ENCODE measurements around the gene POLN.
"Not testable (repeated sequence)": the region's sequence is repeated elsewhere in the genome, so short reads cannot be mapped to it uniquely, and the experiment has no call there.

Gene POLN

GRCh38 chr4:2177443-2178093, 64.4 kb downstream of the POLN start:
- H3K27ac ChIP-seq: no peak overlapping the region
- H3K4me3 ChIP-seq: no peak overlapping the region

GRCh38 chr4:2175990-2176698, 65.8 kb downstream of the POLN start:
- no peak overlapping the region for H3K27ac ChIP-seq
- H3K4me3 ChIP-seq: no peak overlapping the region

- H3K27ac ChIP-seq: no peak overlapping the region
These were observed 67.9 kb downstream of the POLN start for GRCh38 chr4:2174061-2174460.

GRCh38 chr4:2172627-2173231, 69.2 kb downstream of the POLN start:
- Histone ChIP-seq H3K27ac (no peak overlapping the region), H3K4me3 (no peak overlapping the region)

More at GRCh38 chr4:2174061-2174460, 67.9 kb downstream of the POLN start:
- H3K4me3 ChIP-seq: no peak overlapping the region

GRCh38 chr4:2172161-2172560, 69.8 kb downstream of the POLN start:
- H3K4me3 ChIP-seq: no peak overlapping the region
- no peak overlapping the region for H3K27ac ChIP-seq

- H3K27ac ChIP-seq: no peak overlapping the region
- no peak overlapping the region for H3K4me3 ChIP-seq
These were observed 73.2 kb downstream of the POLN start for GRCh38 chr4:2168469-2169319.

GRCh38 chr4:2166253-2166652, 75.7 kb downstream of the POLN start:
- no peak overlapping the region for H3K27ac ChIP-seq
- no peak overlapping the region for H3K4me3 ChIP-seq

- no peak overlapping the region for H3K4me3 ChIP-seq
- H3K27ac ChIP-seq: no peak overlapping the region
These were observed 76.5 kb downstream of the POLN start for GRCh38 chr4:2165391-2165790.

GRCh38 chr4:2163311-2163821, 78.6 kb downstream of the POLN start:
- H3K4me3 ChIP-seq: no peak overlapping the region
- H3K27ac ChIP-seq: no peak overlapping the region

GRCh38 chr4:2161092-2161703, 80.7 kb downstream of the POLN start:
- not testable (repeated sequence) for H3K4me3 ChIP-seq, H3K27ac ChIP-seq

GRCh38 chr4:2159931-2160330, 82.0 kb downstream of the POLN start:
- Histone ChIP-seq H3K4me3 (no peak overlapping the region), H3K27ac (no peak overlapping the region)

- Histone ChIP-seq H3K4me3 (no peak overlapping the region), H3K27ac (no peak overlapping the region)
These were observed 86.7 kb downstream of the POLN start for GRCh38 chr4:2155246-2155645.

- Histone ChIP-seq H3K27ac (no peak overlapping the region), H3K4me3 (no peak overlapping the region)
These were observed 87.6 kb downstream of the POLN start for GRCh38 chr4:2154215-2154740.

- Histone ChIP-seq H3K27ac (no peak overlapping the region), H3K4me3 (no peak overlapping the region)
These were observed 90.4 kb downstream of the POLN start for GRCh38 chr4:2151544-2151943.

- Histone ChIP-seq H3K4me3 (no peak overlapping the region), H3K27ac (no peak overlapping the region)
These were observed 91.8 kb downstream of the POLN start for GRCh38 chr4:2150076-2150475.

GRCh38 chr4:2142630-2143427, 99.1 kb downstream of the POLN start:
- Histone ChIP-seq H3K4me3 (no peak overlapping the region), H3K27ac (peak overlapping the region in 1 of 21 experiments; percentile 50)

- peak overlapping the region in 1 of 21 experiments; percentile 52 for H3K27ac ChIP-seq
- H3K4me3 ChIP-seq: no peak overlapping the region
These were observed 100.0 kb downstream of the POLN start for GRCh38 chr4:2141762-2142451.

All from skin epidermis (tissue), 12 donors.